GM19023 (cell line): ENCODE data around the gene IGIP.
A peak's percentile ranks its signal among the peaks of the same experiment; 100 is the strongest.

Experiments used
- ATAC-seq: cut with Tn5 transposase; IDR thresholded peaks from one replicate; pipeline ENCODE4 v1.9.1; 2021; ENCODE audit warnings: mild to moderate bottlenecking, moderate library complexity; ENCODE audit not compliant: unreplicated experiment

IGIP gene

DNA sequence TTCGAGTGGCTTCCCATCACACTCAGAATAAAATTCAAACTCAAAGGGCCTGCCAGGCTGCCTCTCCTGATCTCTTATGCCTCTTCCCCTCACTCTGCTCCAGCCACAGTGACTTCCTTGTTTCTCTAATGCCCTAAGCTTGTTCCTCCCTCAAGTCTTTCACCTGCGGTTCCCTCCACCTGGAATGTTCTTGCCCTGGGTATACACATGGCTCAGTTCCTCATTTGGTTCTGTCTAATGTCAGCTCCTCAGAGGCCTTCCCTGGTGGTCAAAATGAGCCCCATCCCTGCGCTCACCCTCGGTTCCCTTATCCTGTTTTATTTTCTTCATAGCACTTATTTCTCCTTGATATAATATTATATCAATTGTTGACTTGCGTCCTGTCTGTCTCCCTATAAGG is 36.5 kb downstream of the IGIP start:
- no peak for ATAC-seq

DNA sequence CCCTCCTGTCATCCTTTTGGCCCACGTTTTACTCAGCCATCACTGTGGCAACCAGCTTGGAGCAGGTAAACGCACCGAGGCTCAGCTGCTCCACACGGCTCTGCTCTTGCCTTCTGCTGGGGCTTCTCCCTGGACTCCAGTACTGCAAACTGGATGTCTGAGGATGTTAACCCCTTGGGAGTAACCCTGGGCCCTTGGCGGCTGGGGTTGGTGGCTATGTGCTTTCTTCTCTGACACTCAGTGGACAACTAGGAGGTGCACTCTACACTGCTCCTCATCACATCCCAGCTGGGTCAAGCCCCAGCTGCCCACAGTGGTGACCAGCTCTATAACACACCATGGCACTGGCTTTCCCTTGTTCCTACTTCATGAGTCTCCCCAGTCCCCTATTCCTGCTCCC is 37.0 kb downstream of the IGIP start:
- no peak for ATAC-seq

DNA sequence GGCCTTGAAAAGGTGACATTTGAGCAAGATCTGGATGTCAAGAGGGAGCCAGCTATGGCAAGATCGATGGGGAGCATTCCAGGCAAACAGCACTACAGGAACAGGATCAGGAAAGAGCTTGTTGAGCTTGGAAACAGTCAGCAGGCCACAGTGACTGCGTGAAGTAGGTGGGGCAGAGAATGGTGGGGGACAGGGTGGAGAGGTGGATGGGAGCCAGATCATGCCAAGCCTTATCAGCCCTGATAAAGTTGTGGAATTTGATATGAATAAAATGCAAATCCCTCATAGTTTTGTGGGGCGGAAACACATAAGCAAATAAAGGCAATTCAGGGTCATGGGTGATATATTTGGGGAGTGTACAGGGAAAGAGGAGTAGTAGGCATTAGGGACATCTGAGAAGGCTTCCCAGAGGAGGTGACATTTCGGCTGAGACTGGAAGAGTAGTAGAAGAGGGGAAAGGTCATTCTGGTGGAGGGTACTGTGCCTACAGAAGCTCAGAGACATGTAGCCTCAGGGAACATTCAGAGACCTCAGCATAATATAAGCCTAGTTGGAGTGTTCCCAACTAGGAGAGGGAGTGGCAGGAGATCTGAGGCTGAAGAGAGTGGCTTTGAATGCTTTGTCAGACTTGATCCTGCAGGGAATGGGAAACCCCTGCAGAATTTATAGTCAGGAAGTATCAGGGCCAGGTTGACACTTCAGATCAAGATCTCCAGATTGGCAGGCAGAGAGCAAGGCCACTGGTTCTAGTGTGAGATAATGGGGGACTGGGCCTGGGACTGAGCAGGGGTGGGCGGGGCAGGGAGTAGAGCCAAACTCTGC is 39.6 kb downstream of the IGIP start:
- no peak for ATAC-seq

DNA sequence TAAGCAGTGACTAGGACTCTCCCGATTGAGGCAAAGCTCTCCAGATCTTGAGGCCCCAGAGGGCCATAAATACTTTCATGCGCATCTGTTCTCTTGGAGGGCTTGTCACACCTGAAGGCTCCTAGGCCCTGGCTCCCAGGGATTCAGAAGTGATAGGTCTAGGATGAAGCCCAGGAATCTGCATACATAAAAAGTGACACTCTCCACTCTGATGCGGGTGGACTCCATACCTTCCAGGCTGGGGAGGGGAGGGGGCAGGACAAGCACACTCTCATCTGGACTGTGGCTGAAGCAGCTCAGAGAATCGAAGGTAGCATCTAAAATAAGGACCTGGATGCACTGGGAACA is 40.2 kb downstream of the IGIP start:
- no peak for ATAC-seq

DNA sequence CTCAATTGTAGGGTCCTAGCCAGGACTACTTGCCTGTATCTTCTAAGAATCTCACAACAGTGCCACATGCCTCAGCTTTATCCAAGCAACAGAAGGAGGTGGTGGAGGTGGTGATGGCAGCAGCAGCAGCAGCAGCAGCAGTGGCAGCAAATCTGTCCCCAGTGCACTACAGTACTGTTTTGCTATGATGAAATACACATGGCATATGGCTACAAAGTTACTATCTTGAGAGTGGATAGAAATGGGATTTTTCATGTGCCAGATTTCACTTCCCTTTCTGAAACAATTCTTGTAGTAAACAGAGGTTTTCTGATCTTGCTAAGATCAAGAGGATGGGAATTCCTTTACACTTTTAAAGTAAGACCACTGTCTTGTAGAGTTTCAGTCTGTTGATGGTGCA is 41.2 kb downstream of the IGIP start:
- no peak for ATAC-seq

DNA sequence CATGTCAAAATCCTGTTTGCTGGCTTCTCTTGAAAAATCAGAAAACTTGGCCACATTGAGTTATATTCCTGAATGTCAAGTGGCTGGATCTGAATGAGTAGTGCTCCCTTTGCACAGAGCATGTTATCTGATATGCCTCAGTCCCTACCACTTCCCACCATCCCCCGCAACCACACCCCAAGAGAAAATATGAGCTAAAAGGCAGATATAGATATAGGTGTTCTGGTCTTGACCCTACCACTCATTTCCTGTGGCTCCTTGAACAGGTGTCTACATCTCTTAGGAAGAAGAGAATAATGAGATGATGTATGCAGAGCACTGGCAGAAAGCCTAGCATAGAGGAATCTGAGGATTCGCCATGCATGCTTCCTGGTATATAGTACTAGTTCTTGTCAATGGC is 42.6 kb downstream of the IGIP start:
- no peak for ATAC-seq

DNA sequence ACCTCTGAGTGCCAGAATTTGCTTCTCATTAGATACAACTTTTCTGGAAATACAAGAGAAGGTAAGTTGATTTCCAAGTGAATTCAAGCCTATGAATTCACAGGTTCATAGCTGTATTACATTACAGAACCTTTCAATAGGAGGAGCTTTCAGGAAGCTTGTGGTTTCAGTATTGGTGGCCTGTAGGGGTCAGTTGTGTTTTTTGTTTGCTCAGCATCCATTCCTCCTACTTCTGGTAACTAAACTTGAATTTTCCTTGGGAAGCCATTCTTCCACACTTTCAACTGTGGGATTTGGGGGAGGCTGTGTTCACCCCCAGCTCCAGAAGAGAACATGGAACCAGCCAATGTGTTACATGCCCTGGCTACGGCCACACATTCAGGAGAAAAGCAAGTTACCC is 43.7 kb downstream of the IGIP start:
- ATAC-seq: no peak

DNA sequence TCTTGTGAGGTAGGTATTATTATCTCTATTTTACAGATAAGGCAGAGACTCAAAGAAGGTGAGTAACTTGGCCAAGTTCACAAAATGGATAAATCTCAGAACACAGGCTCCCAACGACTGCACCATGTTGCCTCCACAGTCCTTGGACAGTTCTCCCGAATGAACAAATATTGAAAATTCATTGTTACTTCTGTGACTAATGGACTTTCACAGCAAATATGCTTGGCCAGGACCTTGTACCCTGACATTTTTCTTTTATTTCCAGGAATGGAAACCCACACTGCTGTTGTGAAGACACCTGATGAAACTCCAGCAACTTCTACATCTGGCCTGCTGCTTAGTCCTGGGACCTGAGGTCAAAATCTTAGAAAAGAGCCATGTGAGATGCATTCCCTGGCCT is 46.7 kb downstream of the IGIP start:
- no peak for ATAC-seq

DNA sequence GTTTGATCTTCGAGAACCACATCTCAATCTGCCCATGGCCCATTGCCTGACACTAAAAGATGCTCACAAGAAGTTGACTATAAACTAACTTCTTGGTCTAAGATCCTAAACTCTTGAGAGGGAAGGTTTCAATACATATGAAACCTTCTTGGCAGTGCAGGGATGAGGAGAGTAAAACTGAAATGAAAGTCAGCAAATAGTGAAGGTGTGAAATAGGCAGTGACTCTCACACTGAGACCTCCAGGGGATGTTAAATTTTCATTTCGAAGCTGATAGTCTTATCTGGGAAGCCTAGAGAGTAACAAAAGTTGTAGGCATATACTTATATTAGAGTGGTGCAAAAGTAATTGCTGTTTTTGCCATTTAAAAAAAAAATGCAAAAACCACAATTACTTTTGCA is 48.3 kb downstream of the IGIP start:
- no peak for ATAC-seq

DNA sequence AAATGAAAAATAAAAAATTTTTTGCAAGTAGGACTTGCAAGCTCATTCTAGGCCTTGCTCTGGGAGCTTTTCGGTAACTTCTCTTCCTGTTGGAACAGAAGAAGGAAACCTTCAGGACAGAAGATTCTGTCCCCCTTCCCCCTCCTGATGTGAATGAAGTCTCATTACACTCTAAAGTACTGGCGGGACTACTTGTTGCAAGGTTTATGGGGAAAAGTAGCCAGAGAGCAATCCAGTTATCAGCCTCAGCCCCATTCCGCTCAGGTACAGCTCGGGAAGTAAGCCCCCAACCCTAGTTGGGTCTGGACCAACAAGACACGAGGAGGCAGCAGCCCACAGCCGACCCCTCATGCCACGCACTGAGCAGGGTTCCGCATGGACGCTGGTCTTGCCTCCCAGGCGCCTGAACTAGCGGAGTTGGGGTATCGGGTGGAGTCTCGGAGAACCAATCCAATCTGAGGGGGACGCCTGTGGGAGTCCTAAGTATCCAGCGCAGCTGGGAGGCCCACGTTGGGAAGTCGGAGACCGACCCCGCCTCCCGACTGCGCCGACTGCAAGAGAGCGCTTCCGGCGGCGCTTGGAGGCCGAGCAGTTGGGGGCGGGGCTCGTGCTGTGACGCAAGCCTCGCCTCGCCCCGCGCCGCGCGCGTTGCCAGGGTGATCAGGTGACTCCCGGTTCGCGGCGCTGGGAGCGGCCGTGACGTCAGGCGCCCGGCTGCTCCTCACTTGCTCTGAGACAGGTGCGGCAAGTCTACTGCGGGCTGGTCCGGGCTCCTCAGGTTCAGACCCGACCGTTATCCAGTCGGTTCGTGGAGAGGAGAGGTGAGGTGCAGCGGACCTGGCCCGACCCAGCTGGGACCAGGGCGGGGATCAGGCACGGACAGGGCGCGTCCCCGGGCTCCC is 49.0 kb downstream of the IGIP start, which contains the start of gene CYSTM1:
CYSTM1 (plus strand) TSS at position 724 of the 902 bp plus-strand sequence. CDS start 19,278 bp downstream, outside the sequence.
- peak; percentile 93 for ATAC-seq

DNA sequence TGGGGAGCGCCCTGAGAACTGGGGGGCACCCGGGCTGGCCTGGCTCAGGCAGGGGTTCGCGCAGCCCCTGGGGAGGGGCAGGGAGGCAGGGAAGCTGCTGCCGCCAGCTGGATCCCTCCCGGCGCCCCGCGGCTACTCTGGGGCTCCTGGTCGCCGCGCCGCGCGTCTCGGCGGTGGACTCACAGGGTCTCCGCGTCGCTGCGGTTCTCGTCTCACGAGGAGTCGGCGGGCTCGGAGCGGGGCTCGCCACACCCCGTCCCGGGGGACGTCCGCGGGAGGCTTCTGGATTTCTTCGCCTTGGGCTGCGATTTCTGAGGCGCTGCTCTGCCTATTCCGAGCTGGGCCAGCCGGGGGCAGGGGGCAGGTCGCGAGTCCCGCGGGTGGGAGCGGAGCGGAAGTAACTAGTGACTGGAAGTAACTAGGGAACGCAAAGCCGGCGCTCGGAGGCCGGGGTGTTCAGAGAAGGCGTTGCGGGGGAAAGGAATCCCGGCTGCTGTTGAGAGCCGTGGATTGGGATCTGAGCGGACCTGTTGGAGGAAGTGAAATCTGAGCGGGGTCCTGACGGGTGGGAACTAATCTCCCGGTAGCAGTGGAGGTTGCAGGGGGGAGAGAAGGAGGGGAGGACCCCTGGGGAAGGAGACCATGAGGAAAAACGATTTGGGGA is 49.8 kb downstream of the IGIP start:
- peak; percentile 49 for ATAC-seq

DNA sequence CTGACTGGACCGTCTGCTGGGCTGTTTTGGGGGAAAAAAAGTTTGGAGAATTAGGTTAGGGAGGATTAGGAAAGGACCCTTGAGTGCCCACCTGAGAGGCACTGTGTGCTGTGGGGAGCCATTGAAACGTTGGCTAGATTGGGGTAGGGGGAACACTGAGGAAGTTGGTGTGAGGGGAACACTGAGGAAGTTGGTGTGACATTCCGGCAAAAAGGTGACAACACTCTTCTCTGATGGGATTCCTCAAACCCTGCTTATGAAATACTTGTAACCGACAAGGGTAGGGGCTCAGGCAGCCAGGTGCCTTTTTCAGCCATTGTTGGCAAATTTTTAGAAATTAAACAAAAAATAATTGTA is 50.3 kb downstream of the IGIP start:
- ATAC-seq: no peak

DNA sequence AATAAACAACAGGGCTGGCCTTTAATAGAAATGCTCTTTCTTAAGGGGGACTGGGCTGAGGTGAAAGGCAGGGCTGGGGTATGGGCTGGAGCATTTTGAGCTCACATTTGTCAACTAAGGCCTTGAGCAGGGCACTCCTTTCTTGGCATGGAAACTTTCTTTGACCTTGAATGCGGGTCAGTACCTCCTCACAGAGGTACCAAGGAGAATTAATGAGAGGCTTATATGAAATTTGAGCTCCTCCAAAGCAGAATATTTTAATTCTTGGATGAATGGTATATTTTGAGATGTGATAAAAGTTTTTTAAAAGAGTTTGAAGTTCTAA is 52.3 kb downstream of the IGIP start:
- ATAC-seq: no peak

DNA sequence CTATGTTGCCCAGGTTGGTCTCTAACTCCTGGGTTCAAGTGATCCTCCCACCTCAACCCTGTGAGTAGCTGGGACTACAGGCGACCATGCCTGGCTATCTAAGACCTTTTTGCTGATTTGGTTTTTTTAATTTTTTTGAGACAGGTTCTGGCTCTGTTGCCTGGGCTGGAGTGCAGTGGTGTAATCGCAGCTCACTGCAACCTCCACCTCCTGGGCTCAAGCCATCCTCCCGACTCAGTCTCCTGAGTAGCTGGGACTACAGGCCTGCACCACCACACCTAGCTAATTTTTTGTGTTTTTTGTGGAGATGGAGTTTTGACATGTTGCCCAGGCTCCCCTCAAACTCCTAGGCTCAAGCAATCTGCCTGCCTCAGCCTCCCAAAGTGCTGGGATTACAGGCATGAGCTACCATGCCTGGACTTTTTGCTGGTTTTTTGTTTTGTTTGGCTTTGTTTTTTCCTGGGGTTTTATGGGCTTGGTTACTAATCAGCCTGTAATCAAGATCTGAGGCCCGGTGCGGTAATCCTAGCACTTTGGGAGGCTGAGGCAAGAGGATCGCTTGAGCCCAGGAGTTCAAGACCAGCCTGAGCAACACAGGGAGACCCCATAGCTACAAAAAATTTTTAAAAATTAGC is 52.9 kb downstream of the IGIP start:
- no peak for ATAC-seq
